Loucy (cell line): ENCODE measurements around the gene SOD3.

Experiments used
- CTCF ChIP-seq: fragments of 200-600 bp; sonication (generic); conservative IDR thresholded peaks from 2 replicates; pipeline ENCODE4 v1.5.1; 2014; ENCODE audit warnings: mild to moderate bottlenecking, antibody characterized with exemption, low read length
- EZH2phosphoT487 ChIP-seq: fragments of 200-600 bp; IDR thresholded peaks from 2 replicates; pipeline ENCODE4 v1.6.1; 2018; ENCODE audit warnings: antibody characterized with exemption, mild to moderate bottlenecking, moderate library complexity, borderline replicate concordance

- TF ChIP-seq CTCF: no peak
- no peak for TF ChIP-seq EZH2phosphoT487
These were observed 49.8 kb downstream of the SOD3 start for GRCh38 chr4:24845132-24845531.
